HG02943 (cell line): Measurements from ENCODE around the gene RPL12.

Source experiments
- ATAC-seq: cut with Tn5 transposase; IDR thresholded peaks from one replicate; pipeline ENCODE4 v1.9.1; 2021; ENCODE audit warnings: mild to moderate bottlenecking, low read depth, moderate library complexity; ENCODE audit not compliant: unreplicated experiment

RPL12 gene

GRCh38 chr9:127407492-127407843, 43.7 kb downstream of the RPL12 start:
- no peak for ATAC-seq

GRCh38 chr9:127406799-127407491, 44.3 kb downstream of the RPL12 start:
- ATAC-seq, result no peak

GRCh38 chr9:127405344-127406125, 45.7 kb downstream of the RPL12 start:
- ATAC-seq, result no peak

- no peak for ATAC-seq
These were observed 46.6 kb downstream of the RPL12 start for GRCh38 chr9:127404631-127405030.

- ATAC-seq, result no peak
These were observed 47.6 kb downstream of the RPL12 start for GRCh38 chr9:127403507-127404192.

- no peak for ATAC-seq
These were observed 48.7 kb downstream of the RPL12 start for GRCh38 chr9:127402401-127403090.

GRCh38 chr9:127399736-127400269, 51.4 kb downstream of the RPL12 start:
- no peak for ATAC-seq

GRCh38 chr9:127398715-127399400, 52.3 kb downstream of the RPL12 start:
- no peak for ATAC-seq

GRCh38 chr9:127398275-127398647, 52.9 kb downstream of the RPL12 start:
- ATAC-seq, result no peak
